Left cardiac atrium (tissue), 4 donors: ENCODE measurements around the gene ARHGAP26. TPM values are rescaled to one million over a fixed set of nuclear protein-coding genes. Genes with fewer than 3 reads are reported as not detected.
"Not testable (repeated sequence)": the region's sequence is repeated elsewhere in the genome, so short reads cannot be mapped to it uniquely, and the experiment has no call there.

Experiments used
- ATAC-seq, 2 donors: fragments of 200-7000 bp; cut with Tn5 transposase; one replicate each; pipeline ENCODE4 v1.9.1; 2020; ENCODE audit warnings: mild to moderate bottlenecking in 2 of 2, moderate library complexity in 2 of 2
- DNase-seq: peaks from one replicate; pipeline ENCODE4 v3.0.0-alpha.2; 2020
- intact Hi-C, 2 donors: fragments of 100-400 bp; cut with DNase I; formaldehyde crosslinking; loops; one replicate each; pipeline versions ENCODE4 v1.14.1 to v1.15.1; 2022 to 2023
- total RNA-seq, 2 donors: library from RNA; stranded (reverse); fragmentation: NEBNext Ultra II Directional; extraction: Animal tissue kit (Norgen Biotek cat#: 25700); gene quantifications; one replicate each; pipeline ENCODE4 v1.2.1, GENCODE V29; 2021
- donor health status: DM: no; HTN: yes; CAD: no.
- donor health status: DM: no; HTN: yes; CAD: no; lungs with severe emphysema.
- donor health status: DM: yes; HTN: yes; CAD: no.
- donor health status: Dilated cardiomyopathy.

The ARHGAP26 gene
- total RNA-seq, 2 donors from 2014 or later: 29.6 to 50.2 TPM

- intact Hi-C loops: no loop called here
- ATAC-seq (no peak), DNase-seq (no peak)
Measured at GRCh38 chr5:143116814-143117213, 346.6 kb downstream of the ARHGAP26 start.

DNA sequence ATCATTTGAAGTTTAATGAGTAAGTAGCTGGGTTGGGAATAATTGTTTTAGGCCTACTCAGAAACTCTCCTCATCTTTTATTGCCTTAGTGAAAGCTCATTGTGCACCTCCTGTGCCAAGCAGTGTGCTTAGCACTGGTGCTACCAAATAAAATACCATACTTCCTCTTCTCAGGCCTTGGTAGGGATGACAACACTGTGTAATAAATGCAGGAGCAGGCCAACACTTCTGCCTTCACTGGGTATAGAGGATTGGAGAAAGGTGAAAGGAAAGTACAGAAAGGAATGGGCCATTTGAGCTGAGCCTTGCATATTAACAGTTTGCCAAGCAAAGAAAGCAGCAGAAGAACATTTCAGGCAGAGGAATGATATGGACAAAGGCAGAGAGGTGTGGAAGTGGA lies 347.6 kb downstream of the ARHGAP26 start:
- intact Hi-C loops: no loop called here
- ATAC-seq (peak in 1 of 2 donors; percentile 16), DNase-seq (no peak)

DNA sequence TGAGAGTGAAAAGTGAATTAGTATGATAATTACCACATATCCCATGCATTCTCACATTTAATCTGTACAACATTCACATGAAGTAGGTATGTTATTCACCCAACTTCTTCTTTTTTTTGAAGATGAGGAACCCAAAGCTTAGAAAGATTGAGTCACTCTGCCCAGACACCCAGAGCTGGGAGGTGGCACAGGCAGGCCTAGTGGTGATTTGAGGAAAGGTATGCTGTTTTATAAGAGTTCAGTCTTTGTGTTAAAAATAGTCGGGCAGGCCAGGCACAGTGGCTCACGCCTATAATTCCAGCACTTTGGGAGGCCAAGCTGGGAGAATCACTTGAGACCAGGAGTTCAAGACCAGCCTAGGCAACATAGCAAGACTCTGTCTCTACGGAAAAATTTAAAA lies 348.0 kb downstream of the ARHGAP26 start:
- intact Hi-C loops: no loop called here
- DNase-seq (no peak), ATAC-seq (peak; percentile 42 to 47)

DNA sequence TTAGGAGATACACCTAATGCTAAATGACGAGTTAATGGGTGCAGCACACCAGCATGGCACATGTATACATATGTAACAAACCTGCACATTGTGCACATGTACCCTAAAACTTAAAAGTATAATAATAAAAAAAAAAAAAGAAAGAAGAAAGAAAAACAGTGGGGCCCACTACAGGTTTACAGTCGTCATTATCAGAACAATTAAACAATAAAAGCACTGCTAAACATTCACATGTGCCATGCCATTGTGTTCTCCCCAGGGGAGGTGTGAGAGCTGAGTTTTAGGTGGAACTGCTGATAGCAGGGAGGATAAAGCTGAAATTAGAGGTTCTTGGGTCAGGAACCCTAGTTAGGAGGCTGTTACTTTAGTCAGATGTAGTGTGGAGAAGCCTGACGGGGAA lies 348.6 kb downstream of the ARHGAP26 start:
- intact Hi-C loops, DNase-seq, ATAC-seq: not testable (repeated sequence)

DNA sequence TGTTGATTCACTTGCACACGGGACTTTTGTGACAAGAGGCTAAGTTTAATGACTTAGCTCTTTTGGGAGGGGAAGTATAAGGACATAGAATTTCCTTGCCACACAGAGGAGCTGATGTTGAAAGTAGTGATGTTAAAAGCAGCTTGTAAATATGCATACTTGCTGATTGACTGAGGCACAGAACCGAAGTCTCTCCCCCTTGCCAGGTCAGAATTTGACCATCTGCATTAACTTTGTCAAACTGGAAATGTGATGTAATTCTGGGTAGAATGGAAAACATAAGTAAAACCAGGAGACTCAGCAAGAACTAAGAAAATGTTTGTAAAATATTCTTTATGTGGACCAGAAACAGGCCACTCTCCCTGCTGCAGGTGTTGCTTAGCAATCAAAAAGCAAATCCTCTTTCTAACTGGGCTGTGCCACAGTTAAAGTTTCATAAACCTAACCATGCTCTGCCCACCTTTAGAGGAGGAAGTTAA lies 349.2 kb downstream of the ARHGAP26 start:
- intact Hi-C loops: no loop called here
- ATAC-seq (no peak), DNase-seq (no peak)

DNA sequence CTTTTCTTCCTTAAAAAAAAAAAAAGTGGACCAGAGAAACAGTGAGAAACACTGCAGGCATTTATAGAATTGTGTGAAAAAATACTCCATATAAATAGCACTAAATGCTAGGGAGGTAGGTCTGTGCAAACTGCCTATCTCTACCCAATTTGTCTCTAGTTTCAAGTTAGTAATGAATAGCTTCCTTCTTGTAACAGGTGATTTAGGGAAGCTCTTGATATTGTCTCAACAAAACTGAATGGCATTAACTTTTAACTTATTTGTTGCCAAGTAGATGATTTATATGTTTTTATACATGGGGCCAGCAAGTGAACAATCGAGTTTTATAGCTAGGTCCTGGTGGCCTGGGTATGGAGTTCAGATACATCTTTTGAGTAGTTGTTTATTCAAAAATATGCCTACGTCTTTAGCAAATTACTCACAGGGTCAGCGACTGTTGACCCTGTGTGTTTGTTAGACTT lies 349.7 kb downstream of the ARHGAP26 start:
- no peak for DNase-seq
- intact Hi-C loops: no loop called here
- no peak for ATAC-seq

GRCh38 chr5:143120460-143121134 lies 350.4 kb downstream of the ARHGAP26 start:
- DNase-seq (no peak), ATAC-seq (no peak)
- intact Hi-C loops: no loop called here

GRCh38 chr5:143121135-143121475 lies 350.9 kb downstream of the ARHGAP26 start:
- ATAC-seq: no peak
- no peak for DNase-seq
- intact Hi-C loops: no loop called here

GRCh38 chr5:143124593-143124992 lies 354.4 kb downstream of the ARHGAP26 start:
- ATAC-seq (peak in 1 of 2 donors; percentile 31), DNase-seq (no peak)
- intact Hi-C loops: no loop called here

DNA sequence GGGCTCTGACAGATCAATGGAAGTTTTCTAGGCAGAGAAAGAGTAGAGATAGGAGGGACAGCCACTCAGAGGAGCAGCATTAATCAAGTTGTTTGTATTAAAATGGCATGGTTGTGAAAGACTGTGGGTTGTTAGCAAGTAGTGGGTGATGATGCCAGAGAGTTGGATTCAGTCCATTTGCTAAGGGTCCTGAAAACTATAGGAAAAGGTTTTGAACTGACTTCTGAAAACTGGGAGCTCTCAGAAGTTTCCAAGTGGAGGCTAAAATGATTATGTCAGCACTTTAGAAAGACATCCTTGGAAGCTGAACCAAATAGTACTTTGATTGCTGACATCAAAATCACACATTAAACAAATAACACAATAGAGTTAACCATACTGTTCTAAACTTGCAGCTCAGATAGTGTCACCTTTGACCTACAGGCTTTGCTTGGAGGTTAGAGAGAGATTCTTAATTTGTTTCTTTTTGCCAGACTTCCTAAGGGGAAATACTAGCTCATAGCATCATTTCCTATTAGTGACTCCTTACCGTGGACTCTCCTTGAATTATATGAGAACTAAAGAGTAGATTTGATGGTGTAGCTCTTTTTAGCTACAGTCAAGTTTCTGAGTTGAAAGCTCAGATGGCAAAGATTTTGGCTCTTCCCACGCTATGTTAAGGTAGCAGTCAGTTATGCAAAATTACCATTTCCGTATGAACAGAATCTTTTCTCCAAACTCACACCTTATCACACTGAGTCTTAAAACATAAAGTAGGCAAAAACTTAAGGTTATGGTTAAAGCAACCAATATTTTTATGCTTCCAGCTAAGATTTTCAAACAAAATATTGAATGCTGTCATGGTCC lies 356.2 kb downstream of the ARHGAP26 start:
- DNase-seq (no peak), ATAC-seq (peak; percentile 28 to 32)
- intact Hi-C loops: no loop called here

GRCh38 chr5:143128412-143129071 lies 358.4 kb downstream of the ARHGAP26 start:
- intact Hi-C loops: no loop called here
- DNase-seq (no peak), ATAC-seq (peak in 1 of 2 donors; percentile 40)

DNA sequence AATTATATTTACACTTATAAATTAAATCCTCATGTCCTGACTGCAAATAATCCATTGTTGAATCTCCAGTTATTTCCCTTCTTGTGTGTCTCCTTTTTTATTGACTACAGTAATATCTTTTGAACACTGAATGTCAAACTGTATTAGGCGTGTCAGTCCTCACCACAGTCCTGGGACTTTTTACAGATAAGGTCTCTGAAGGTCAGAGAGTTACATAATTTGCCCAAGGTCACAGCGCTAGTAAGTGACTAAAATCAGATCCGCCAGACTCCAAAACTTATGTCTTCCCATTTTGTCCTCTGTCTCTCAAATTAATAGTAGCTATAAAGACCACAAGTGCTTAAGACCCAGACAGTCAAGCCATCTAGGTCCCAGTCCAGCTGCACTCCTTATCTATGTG lies 359.0 kb downstream of the ARHGAP26 start:
- DNase-seq: no peak
- ATAC-seq: no peak
- intact Hi-C loops: no loop called here

- no peak for ATAC-seq
- intact Hi-C loops: no loop called here
- DNase-seq: no peak
Measured at GRCh38 chr5:143129910-143130612, 359.9 kb downstream of the ARHGAP26 start.

DNA sequence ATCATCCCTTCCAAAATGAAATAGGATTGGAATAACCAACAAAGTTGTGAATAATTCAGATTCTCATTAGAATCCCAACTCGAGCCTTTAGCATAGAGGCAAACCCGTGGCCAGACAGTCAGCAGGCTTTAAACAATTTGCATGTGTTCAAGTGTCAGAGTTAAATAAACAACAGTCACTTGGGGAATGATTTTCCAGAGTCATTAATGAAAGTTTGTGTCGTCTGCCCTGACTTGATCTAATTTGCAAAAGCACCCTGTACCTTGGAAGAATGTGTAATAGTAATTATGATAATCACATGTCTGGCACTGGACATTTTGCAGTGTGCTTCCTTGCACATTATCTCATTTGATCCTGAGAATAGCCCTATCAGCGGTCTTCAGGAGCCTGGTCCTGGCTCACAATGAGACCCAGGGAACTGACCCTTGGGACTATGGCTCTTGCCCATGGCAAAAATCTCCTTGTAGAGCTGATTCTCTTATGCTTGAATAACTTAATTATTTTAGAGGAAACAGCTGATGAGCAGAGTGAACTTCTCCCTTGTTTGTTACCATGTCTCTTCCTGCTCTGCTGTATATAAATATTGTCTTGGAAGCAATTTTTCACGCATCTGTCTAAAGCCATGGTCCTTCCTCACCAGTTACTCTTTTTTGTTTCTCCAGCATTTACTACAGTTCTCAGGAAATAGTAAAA lies 360.6 kb downstream of the ARHGAP26 start:
- intact Hi-C loops: no loop called here
- no peak for ATAC-seq
- no peak for DNase-seq

DNA sequence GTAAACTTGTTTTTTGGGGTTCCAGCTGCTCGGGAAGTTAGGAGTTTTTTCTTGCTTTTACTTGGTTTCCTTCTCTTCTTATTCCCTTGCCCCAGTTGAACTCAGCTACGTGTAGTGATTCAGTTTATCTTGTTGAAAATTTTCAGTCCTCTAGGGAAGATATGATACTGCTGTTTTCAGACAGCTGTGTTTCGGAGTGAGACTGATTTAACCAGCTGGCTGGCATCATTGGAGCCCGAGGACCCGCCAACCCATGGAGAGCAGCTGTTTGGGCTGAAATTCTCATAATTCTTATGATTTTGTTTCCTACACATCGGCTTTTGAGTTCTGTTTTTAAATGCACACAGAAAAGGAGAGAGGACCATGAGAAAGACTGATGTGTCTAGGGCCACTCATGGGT lies 361.8 kb downstream of the ARHGAP26 start:
- DNase-seq (no peak), ATAC-seq (no peak)
- intact Hi-C loops: no loop called here

DNA sequence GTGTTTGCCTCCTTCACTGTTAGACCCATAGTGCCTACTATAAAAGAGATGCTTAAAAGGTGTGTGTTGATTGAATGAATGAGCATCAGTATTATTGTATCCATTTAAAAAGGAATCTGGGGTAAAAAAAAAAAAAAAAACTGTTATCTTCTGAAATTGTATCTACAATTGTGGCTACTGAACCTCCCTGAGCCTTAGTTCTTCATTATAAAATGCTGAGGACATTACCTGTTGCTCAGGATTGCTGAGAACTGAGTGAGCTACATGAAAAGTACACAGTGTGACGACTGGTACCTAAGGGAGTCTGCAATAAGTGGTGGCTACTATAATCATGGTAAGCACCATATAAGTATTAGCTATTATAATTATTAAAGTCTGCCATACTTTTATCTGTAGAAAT lies 362.6 kb downstream of the ARHGAP26 start:
- intact Hi-C loops: no loop called here
- no peak for ATAC-seq
- DNase-seq: no peak

- intact Hi-C loops: no loop called here
- DNase-seq (no peak), ATAC-seq (peak in 1 of 2 donors; percentile 41)
Measured at GRCh38 chr5:143133721-143134120, 363.5 kb downstream of the ARHGAP26 start.

GRCh38 chr5:143134269-143134668 lies 364.1 kb downstream of the ARHGAP26 start:
- intact Hi-C loops: no loop called here
- no peak for ATAC-seq
- no peak for DNase-seq

- DNase-seq (no peak), ATAC-seq (no peak)
- intact Hi-C loops: no loop called here
Measured at GRCh38 chr5:143134900-143135299, 364.7 kb downstream of the ARHGAP26 start.
